Measurements from ENCODE around the gene SATB2.

The SATB2 gene

DNA sequence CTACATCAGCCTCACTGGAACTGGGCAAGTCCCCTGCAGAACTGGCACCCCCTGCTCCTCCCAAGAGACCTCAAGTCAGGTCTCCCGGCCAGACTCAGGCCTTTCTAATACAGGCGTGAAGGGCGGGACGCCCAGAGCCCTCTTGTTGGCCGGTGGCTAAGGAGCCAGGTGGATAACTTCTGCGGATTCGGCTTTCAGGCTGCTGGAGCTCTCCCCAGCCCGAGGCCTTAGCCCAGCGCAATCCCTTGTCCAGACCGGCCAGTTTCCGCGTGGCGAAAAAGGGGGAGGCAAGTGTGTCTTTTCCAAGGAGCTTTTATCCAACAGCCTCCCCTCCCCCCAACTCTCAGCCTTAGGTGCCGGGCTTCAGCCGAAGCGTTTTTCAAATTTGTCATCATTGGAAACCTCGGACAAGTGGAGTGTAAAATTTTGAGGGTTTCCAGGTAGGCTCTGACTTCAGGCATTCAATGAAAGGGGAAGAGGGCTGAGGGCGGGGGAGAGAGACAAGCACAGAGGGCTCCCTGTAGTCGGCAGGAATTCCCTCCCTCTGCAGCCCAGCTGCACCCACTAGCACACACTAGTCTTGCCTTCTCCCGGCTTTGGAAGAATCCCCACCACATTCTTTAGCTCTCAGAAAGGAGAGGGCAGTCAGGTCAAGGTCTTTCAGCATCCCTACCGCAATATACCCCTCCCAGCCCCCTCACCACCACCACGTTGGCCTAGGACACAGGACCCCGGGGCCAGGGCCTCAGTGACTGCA lies 9.5 kb upstream of the SATB2 start:
- H3K4me3 ChIP-seq (ENCODE audit: low read depth, low read length) = no peak overlapping the region
- ChIA-PET POLR2A (no interaction called here), CTCF (interaction anchor here (0.9 to 8.1 kb wide), 6 partner anchors 8 to 1153 kb away, joined by 3 to 133 read pairs (median 4); no protein-coding TSS in a partner anchor)
- DNase-seq (ENCODE audit: low read depth, low spot score) = no peak
- TF ChIP-seq, protein P1, sequence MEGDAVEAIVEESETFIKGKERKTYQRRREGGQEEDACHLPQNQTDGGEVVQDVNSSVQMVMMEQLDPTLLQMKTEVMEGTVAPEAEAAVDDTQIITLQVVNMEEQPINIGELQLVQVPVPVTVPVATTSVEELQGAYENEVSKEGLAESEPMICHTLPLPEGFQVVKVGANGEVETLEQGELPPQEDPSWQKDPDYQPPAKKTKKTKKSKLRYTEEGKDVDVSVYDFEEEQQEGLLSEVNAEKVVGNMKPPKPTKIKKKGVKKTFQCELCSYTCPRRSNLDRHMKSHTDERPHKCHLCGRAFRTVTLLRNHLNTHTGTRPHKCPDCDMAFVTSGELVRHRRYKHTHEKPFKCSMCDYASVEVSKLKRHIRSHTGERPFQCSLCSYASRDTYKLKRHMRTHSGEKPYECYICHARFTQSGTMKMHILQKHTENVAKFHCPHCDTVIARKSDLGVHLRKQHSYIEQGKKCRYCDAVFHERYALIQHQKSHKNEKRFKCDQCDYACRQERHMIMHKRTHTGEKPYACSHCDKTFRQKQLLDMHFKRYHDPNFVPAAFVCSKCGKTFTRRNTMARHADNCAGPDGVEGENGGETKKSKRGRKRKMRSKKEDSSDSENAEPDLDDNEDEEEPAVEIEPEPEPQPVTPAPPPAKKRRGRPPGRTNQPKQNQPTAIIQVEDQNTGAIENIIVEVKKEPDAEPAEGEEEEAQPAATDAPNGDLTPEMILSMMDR (IDR thresholded peaks at IDR 0.05; ENCODE audit: insufficient read depth, low read length, missing control alignments) = no peak

DNA sequence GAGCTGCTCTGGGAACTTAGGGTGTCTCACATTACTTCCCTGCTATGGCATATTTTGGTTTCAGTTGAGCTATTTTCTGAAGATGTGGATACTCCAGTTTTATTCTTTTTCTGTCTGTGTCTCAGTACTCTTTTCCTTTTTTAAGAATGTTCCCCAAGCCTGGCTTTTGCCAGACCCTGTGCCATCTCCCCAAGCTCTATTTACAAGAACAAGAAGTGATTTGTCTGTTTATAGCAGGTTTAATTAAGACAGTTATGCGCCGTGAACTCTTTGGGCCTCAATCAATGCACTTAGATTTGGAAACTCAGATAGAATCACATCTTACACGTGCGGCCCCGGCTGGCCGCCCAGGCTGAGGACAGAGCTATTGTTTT lies 8.9 kb upstream of the SATB2 start:
- no peak overlapping the region for H3K4me3 ChIP-seq (ENCODE audit: low read depth, low read length)
- no peak for DNase-seq (ENCODE audit: low read depth, low spot score)
- CTCF ChIA-PET = interaction anchor here (1.3 to 8.1 kb wide), 3 partner anchors 8 to 809 kb away, joined by 3 to 133 read pairs (median 5); no protein-coding TSS in a partner anchor
- POLR2A ChIA-PET = no interaction called here
- TF ChIP-seq, protein P1 (IDR thresholded peaks at IDR 0.05; ENCODE audit: insufficient read depth, low read length, missing control alignments) = no peak

DNA sequence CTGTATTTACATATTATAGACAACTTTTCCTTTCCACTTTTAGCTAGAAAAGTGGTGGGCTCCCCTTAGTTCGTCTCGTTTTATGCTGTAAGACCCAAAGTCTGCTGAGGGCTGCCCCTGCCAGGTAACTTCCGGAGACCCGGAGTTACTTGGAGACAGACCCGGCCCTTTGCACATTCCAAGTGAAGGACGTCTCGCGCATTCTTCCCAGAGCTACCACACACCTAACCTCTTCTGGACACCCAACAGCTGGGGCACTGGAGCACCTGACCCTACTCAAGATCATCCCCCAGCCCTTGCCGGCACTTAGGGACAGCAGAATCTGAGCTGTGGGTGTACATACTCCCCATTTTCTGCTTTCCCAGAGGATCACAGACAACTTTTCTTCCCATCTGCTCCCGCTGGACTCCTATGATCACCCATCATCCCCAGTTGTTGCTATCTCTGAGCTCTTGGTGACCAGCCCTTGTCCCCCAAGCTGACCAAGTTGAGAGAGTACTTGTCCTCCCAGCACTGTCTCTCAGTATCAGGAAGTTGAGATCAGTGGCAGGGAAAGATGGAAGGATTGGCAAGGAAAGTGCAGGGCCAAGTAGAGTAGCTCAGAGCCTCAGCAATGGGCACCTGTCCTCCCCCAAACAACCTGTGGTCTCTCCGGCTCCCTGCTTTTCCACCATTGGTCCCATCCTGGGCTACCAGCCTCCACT lies 8.4 kb upstream of the SATB2 start:
- no peak overlapping the region for H3K4me3 ChIP-seq (ENCODE audit: low read depth, low read length)
- ChIA-PET CTCF (interaction anchor here (1.3 to 8.1 kb wide), 3 partner anchors 9 to 808 kb away, joined by 3 to 133 read pairs (median 5); no protein-coding TSS in a partner anchor), POLR2A (no interaction called here)
- TF ChIP-seq, protein P1 (IDR thresholded peaks at IDR 0.05; ENCODE audit: insufficient read depth, low read length, missing control alignments) = no peak
- no peak for DNase-seq (ENCODE audit: low read depth, low spot score)

DNA sequence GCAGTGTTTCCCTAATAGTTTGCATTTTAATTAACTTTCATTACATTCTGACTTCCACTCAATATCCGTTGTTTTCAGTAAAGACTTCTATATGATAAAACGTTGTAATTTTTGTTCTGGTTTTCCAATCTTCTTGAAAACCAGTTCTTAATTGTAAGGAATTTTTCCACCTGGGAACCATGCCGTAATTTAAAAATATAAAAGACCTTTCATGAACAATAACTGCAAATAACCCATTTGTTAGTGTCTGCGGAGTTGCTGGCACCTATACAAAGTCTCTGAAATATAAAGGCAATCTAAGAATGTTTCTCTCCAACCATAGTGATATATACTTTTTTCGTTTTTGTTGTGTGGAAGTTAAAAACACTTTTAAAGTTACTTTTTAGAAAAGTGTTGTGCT lies 7.7 kb upstream of the SATB2 start:
- H3K4me3 ChIP-seq (ENCODE audit: low read depth, low read length) = no peak overlapping the region
- TF ChIP-seq, protein P1 (IDR thresholded peaks at IDR 0.05; ENCODE audit: insufficient read depth, low read length, missing control alignments) = no peak
- ChIA-PET POLR2A (no interaction called here), CTCF (interaction anchor here (1.0 to 3.5 kb wide), 5 partner anchors 11 to 131 kb away, joined by 3 to 23 read pairs (median 4); no protein-coding TSS in a partner anchor)
- DNase-seq (ENCODE audit: low read depth, low spot score) = no peak

DNA sequence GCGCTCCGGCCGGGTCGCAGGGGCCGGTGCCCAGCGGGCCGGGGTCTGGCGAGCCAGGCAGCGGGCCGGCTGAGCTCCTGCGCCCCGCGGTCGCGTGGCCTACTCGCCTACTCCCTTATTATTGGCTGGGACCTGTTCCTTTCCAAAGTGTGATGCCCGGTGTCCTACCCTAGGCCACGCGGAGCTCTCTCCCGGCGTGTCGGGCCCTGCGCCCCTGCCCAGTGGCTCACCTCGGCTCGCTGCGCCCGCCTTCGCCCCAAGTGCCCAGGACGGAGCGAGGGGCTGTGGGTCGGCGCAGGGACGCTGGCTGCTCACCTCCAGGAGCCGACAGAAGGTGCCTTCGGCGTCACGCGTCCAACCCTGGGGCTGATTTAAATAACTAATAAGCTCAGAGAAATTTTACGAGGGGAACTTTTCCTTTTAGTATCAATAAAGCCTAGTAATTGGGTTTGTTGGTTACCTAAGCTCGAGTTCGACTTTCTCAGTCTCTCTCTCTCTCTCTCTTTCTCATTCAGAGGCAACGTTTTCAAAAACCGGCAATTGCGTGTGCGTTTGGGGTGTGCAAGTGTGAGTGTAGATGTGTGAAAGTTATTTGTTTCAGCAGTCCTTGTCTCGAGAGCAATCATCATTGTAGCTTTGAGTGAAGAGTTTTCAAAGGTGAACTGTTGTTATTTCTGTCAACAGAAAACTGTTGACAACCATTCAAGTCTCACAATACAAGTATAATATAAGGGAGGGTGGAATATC lies 7.0 kb upstream of the SATB2 start:
- ChIA-PET CTCF (interaction anchor here (1.0 to 3.5 kb wide), 14 partner anchors 11 to 1150 kb away, joined by 3 to 27 read pairs (median 4); no protein-coding TSS in a partner anchor), POLR2A (no interaction called here)
- DNase-seq (ENCODE audit: low read depth, low spot score) = no peak
- H3K4me3 ChIP-seq (ENCODE audit: low read depth, low read length) = no peak overlapping the region
- TF ChIP-seq, protein P1 (IDR thresholded peaks at IDR 0.05; ENCODE audit: insufficient read depth, low read length, missing control alignments) = no peak
